HUES48 (cell line): ENCODE data around the gene CHD5.

ENCODE experiments used
- H3K27ac ChIP-seq: one replicate; pipeline ENCODE4 v1.7.0; 2013; ENCODE audit warnings: low read depth, low read length, inconsistent platforms
- H3K27me3 ChIP-seq: 2 replicates; pipeline ENCODE4 v1.6.1; 2013; ENCODE audit warnings: mild to moderate bottlenecking, low read length; ENCODE audit not compliant: control insufficient read depth, insufficient read depth
- H3K36me3 ChIP-seq: 2 replicates; pipeline ENCODE4 v1.6.1; 2013; ENCODE audit warnings: low read length; ENCODE audit not compliant: control insufficient read depth, insufficient read depth
- H3K4me1 ChIP-seq: 2 replicates; pipeline ENCODE4 v1.6.1; 2013; ENCODE audit warnings: mild to moderate bottlenecking, low read length; ENCODE audit not compliant: control insufficient read depth, insufficient read depth
- H3K4me3 ChIP-seq: 2 replicates; pipeline ENCODE4 v1.5.1; 2013; ENCODE audit warnings: mild to moderate bottlenecking, low read depth, low read length
- H3K9ac ChIP-seq: 2 replicates; pipeline ENCODE4 v1.6.1; 2013; ENCODE audit warnings: mild to moderate bottlenecking, low read depth, low read length, moderate library complexity
- H3K9me3 ChIP-seq: 2 replicates; pipeline ENCODE4 v1.6.1; 2013; ENCODE audit warnings: low read length; ENCODE audit not compliant: control insufficient read depth, insufficient read depth

The CHD5 gene

GRCh38 chr1:6170116-6170741 is 9.9 kb downstream of the CHD5 start:
- H3K9me3 ChIP-seq: no peaks in the 10 kb centered on the region
- H3K4me3 ChIP-seq: no peak overlapping the region
- H3K9ac ChIP-seq: no peak overlapping the region
- no peaks in the 10 kb centered on the region for H3K36me3 ChIP-seq
- H3K27me3 ChIP-seq: no peaks in the 10 kb centered on the region
- no peaks in the 10 kb centered on the region for H3K4me1 ChIP-seq
- no peak overlapping the region for H3K27ac ChIP-seq

GRCh38 chr1:6168947-6169586 is 11.1 kb downstream of the CHD5 start:
- H3K36me3 ChIP-seq: no peaks in the 10 kb centered on the region
- H3K4me1 ChIP-seq: no peaks in the 10 kb centered on the region
- H3K9me3 ChIP-seq: no peaks in the 10 kb centered on the region
- no peak overlapping the region for H3K4me3 ChIP-seq
- no peaks in the 10 kb centered on the region for H3K27me3 ChIP-seq
- H3K9ac ChIP-seq: no peak overlapping the region
- H3K27ac ChIP-seq: no peak overlapping the region

DNA sequence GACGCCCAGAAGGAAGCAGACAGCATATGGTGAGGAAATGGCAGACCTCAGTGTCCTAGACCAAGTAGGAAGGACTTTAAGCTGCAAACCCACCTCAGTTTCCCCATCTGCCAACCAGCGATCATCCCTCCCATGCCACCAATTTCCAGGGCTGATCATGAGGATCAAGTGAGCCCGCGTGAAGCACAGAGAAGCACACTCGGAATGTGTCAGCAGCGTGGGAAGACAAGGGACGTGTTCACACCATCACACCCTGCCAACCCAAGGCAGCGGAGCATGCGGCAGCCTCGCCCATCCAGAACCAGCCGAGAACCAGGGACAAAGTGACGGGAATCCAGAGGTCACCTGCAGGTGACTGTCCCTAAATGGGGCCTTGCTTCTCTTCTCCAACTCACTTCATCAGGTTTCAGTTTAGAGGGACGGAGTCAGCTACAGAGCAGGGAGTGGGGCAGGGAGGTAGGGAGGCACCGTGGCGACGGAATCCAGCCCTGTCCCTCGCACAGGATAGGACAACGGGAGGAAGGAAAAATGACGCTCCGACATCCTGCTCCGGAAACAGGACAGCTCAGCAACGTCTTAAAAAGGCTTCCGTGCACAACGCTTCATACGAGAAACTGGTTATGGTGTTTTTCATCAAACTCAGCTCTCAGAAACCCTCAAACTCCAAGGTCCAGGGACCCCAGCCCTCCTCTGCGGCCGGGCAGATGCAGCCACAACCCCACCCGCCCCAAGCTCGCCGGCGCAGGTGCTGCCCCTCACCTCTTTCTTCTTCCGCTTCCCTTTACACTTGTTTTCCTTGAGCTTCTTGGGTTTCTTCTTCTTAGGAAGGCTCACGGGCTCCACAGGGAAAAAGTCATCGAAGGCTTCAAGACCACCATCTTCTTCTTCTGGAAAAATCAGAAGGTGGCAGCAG is 12.5 kb downstream of the CHD5 start:
- no peaks in the 10 kb centered on the region for H3K36me3 ChIP-seq
- H3K4me3 ChIP-seq: no peak overlapping the region
- H3K4me1 ChIP-seq: no peaks in the 10 kb centered on the region
- no peak overlapping the region for H3K9ac ChIP-seq
- H3K27me3 ChIP-seq: no peaks in the 10 kb centered on the region
- no peaks in the 10 kb centered on the region for H3K9me3 ChIP-seq
- no peak overlapping the region for H3K27ac ChIP-seq

DNA sequence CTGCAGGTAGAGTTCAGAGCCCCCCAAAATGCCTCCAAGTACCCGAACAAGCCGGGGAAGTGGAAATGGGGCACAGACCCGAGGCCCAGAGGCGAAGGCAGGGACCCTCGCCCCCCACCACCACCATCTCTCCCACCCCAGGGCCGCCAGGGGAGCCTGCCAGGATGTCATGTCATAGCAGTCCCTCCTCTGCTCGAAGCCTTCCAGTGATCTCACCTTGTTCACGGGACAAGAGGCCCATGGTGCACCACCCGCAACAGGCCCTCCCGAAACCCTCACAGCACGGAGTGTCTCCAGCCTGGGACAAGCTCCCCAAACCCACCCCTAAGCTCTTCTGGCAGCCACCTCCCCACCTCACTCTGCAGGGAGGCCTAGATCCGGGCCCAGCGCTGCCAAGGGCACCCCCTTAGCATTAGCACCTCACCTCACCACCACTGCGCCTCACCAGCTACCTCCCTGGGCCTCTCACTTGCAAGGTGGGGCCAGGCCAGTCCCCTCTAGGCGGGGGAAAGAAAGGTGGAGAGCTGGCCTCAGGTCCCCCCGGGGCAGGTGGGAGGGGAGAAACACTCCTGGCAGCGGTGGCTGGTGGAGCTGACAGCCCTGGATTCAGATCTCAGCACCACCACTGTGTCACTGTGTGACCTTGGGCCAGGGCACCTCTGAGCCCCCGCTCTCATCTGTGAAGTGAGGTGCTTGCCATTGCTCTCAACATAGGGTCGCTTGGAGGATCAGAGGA is 13.3 kb downstream of the CHD5 start:
- no peaks in the 10 kb centered on the region for H3K27me3 ChIP-seq
- peaks cover 2% of the 10 kb centered on the region; the same call in 1 of the 2 replicates for H3K4me1 ChIP-seq
- no peaks in the 10 kb centered on the region for H3K9me3 ChIP-seq
- H3K4me3 ChIP-seq: no peak overlapping the region
- no peak overlapping the region for H3K27ac ChIP-seq
- H3K9ac ChIP-seq: no peak overlapping the region
- H3K36me3 ChIP-seq: no peaks in the 10 kb centered on the region

- H3K27me3 ChIP-seq: no peaks in the 10 kb centered on the region
- no peaks in the 10 kb centered on the region for H3K36me3 ChIP-seq
- no peak overlapping the region for H3K27ac ChIP-seq
- peaks cover 8% of the 10 kb centered on the region; the same call in 1 of the 2 replicates for H3K4me1 ChIP-seq
- H3K4me3 ChIP-seq: no peak overlapping the region
- H3K9ac ChIP-seq: no peak overlapping the region
- no peaks in the 10 kb centered on the region for H3K9me3 ChIP-seq
Measured at GRCh38 chr1:6166221-6166620, 13.9 kb downstream of the CHD5 start.

- H3K9ac ChIP-seq: no peak overlapping the region
- no peak overlapping the region for H3K27ac ChIP-seq
- H3K4me1 ChIP-seq: peaks cover 9% of the 10 kb centered on the region; the same call in 1 of the 2 replicates
- H3K9me3 ChIP-seq: no peaks in the 10 kb centered on the region
- H3K4me3 ChIP-seq: no peak overlapping the region
- no peaks in the 10 kb centered on the region for H3K36me3 ChIP-seq
- no peaks in the 10 kb centered on the region for H3K27me3 ChIP-seq
Measured at GRCh38 chr1:6165441-6165985, 14.6 kb downstream of the CHD5 start.

GRCh38 chr1:6165027-6165426 is 15.1 kb downstream of the CHD5 start:
- H3K27me3 ChIP-seq: no peaks in the 10 kb centered on the region

GRCh38 chr1:6163973-6164617 is 16.0 kb downstream of the CHD5 start:
- Histone ChIP-seq H3K36me3 (no peaks in the 10 kb centered on the region), H3K27me3 (no peaks in the 10 kb centered on the region), H3K9ac (no peak overlapping the region), H3K4me3 (no peak overlapping the region), H3K9me3 (no peaks in the 10 kb centered on the region), H3K4me1 (peaks cover 9% of the 10 kb centered on the region; the same call in 1 of the 2 replicates), H3K27ac (no peak overlapping the region)

More at GRCh38 chr1:6165027-6165426, 15.1 kb downstream of the CHD5 start:
- Histone ChIP-seq H3K27ac (no peak overlapping the region), H3K36me3 (no peaks in the 10 kb centered on the region), H3K4me3 (no peak overlapping the region), H3K9me3 (no peaks in the 10 kb centered on the region), H3K4me1 (peaks cover 9% of the 10 kb centered on the region; the same call in 1 of the 2 replicates), H3K9ac (no peak overlapping the region)

DNA sequence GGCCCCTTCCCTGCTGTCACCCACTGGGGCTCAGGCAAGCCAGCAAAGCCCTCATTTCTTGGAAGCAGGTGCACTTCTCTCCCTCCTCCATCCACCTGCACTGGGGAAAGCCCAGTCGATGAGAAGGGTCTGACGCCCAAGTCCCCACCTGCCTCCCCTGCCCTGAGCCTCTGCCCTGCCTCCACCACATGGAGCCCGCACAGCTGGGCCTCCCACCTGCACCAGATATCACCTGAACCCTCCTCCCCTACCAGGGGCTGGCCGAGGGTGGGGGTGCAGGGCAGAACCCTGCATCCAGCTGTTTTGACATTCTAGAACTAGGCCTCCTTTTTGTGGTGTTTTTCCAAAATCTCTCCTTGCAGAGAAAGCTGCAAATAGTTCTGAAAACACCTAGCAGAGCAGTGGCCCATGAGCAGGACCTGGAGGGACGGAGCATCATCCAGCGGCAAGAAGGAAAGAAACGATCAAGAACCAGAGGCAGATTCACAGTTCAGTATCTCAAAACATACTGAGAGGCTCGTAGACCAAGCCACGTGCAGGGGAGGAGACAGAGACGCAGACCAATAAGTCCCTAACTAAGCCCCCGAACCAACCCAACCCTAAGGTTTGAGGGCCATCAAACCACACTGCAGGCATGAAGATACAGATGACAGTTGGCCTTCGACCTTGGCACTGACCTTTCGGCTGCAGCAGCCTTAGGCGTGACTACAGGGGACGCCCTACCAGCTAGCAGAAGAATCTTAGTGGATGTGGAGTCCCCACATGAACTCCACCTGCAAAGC is 16.7 kb downstream of the CHD5 start:
- no peaks in the 10 kb centered on the region for H3K9me3 ChIP-seq
- H3K36me3 ChIP-seq: no peaks in the 10 kb centered on the region
- H3K27me3 ChIP-seq: no peaks in the 10 kb centered on the region
- no peak overlapping the region for H3K9ac ChIP-seq
- H3K27ac ChIP-seq: no peak overlapping the region
- peaks cover 9% of the 10 kb centered on the region; the same call in 1 of the 2 replicates for H3K4me1 ChIP-seq
- H3K4me3 ChIP-seq: no peak overlapping the region
